Germinal center (tissue), 1 donor: ENCODE measurements around the gene PGK1.
"Not testable (repeated sequence)": the region's sequence is repeated elsewhere in the genome, so short reads cannot be mapped to it uniquely, and the experiment has no call there.

Experiments used
- DNase-seq: peaks from one replicate; pipeline ENCODE4 v3.0.0; 2012; ENCODE audit warnings: mixed read lengths, low spot score

PGK1 gene

DNA sequence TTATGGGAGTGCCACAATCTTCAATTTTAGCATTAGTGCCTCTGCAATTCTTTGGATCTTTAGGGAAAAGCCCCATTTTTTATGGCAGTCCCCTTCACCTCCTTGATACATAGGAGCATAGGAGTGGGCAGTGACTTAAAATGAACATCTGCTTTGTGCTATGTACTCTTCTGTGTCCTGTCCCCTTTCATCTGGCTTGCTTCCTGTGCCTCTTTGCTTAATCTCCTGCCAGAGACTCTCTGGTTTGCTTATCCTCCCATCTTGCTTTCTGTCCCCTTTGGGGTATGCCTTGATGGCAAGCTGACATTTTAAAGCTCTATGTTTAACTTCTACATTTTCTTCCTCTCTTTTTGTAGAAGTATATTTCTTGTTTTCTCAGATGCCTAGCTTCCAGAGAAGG, 12.3 kb downstream of the PGK1 start:
- no peak for DNase-seq

DNA sequence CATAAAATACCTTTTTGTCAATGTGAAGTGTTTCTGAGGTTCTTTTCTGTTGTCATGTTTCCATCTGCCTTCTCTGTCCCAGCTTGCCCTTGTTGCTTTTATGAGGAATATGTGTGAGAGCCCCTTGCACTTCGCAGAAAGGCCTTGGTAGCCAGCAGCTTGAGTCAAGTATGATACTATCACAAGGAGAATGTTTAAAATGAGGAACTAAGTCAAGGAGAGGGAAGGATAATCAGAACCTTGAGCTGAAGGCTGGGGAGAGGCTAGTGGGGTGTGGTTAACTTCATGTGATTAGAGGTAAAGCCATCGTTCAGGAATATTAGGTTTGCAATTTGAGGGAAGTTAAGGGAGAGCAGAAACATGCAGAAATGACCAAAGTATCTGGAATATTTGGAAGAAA, 12.7 kb downstream of the PGK1 start:
- no peak for DNase-seq

DNA sequence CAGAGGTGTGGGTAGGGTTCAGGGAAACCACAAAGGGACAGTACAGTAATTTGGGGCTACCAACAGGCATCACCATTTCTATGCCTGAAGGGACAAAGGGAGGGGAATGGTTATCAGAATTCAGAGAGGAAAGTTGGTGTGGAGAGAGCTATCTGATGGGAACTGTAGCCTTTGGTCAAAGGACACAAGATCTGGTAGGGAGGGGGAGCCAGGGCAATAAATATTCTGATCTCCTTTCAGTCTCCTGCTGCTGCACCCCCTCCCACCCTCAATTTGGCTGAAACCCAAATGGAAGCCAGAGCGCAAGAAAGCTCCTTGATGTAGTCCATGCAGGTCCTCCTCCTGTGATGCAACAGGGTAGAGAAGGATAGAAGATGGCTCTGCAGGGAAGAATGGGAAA, 14.6 kb downstream of the PGK1 start:
- no peak for DNase-seq

DNA sequence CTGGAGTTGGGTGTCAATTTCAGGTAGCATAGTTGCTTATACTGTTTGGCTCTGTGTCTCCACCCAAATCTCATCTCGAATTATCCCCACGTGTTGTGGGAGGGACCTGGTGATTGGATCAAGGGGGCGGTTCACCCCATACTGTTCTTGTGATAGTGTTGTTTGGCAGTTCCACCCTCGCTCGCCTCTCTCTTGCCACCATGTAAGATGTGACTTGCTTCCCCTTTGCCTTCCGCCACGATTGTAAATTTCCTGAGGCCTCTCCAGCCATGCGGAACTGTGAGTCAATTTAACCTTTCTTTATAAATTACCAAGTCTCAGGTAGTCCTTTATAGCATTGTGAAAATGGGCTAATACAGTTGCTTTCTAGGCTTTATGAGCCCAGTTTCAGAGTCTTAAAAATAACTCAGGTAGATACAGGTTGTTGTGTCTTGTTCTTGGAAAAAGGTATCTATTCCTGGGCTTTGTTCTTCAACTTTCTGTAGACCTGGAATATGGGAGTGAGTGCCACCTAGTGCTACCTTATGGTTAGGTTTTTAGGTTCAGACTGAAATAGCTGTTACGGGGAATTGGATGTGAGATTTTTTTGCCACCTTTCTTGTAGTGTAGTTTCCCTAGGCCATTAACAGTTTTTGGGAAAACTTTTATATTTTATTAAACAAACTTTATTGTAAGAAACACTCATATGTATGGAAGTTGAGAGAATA, 15.6 kb downstream of the PGK1 start:
- DNase-seq, result no peak

DNA sequence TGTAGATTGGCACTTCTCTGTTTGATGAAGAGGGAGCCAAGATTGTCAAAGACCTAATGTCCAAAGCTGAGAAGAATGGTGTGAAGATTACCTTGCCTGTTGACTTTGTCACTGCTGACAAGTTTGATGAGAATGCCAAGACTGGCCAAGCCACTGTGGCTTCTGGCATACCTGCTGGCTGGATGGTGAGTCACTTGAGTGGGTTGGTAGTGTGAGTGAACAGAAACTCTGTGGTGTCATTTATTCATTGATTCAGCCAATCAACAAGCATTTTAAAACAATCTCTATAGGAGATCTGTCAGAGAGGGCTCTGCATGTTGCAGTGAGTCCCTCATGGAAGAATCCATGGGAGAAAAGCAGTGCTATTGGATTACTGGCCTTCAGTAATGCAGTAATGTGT, 19.1 kb downstream of the PGK1 start:
- no peak for DNase-seq

DNA sequence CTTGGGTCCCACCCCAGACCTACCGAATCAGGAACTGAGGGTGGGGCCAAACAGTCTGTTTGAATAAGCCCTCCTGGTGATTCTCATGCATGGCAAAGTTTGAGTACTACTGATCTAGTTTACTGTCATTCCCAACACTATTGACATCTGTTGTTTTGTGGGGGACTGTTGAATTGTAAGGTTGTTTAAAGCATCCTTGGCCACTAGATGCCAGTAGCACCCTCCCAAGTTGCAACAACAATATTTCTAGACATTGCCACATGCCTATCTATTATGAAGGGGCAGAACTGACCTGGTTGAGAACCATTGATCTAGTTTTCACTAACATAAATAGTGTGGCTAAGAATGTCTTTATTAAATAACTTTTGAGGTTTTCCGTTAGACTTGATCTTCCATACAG, 20.3 kb downstream of the PGK1 start:
- no peak for DNase-seq

DNA sequence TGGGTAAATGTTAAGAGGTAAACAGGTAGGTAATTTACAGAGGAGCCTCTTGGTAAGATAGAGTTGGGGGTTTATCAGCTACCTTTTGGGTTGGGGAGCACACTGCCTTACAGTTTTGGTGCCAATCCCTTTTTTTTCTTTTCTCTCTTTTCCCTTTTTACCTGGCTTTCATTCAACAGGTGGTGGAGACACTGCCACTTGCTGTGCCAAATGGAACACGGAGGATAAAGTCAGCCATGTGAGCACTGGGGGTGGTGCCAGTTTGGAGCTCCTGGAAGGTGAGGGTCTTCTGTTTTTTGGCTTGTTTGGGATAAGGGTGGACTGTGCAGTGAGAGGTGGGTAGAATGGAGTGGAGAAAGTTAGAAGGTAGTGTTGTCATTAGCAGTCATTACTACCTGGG, 21.1 kb downstream of the PGK1 start:
- DNase-seq, result no peak

DNA sequence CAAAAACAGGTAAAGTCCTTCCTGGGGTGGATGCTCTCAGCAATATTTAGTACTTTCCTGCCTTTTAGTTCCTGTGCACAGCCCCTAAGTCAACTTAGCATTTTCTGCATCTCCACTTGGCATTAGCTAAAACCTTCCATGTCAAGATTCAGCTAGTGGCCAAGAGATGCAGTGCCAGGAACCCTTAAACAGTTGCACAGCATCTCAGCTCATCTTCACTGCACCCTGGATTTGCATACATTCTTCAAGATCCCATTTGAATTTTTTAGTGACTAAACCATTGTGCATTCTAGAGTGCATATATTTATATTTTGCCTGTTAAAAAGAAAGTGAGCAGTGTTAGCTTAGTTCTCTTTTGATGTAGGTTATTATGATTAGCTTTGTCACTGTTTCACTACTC, 21.7 kb downstream of the PGK1 start:
- DNase-seq, result not testable (repeated sequence)

DNA sequence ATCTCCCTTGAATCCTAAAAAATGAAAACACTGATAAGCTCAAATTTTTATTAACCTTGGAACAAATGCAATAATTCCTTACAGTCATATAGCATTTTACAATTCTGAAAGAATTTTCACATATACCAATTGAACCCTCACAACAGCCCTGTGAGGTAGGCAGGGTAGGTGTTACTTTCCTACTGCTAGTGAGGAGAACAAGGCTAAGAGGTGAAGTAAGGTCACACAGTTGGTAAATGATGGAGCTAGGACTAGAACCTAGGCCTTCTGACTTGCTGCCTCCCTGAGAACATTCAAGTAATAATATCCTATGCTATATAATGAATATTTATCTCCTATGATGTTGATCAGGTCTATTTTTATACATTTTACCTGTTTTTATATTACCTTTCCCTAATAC, 25.7 kb downstream of the PGK1 start:
- no peak for DNase-seq

DNA sequence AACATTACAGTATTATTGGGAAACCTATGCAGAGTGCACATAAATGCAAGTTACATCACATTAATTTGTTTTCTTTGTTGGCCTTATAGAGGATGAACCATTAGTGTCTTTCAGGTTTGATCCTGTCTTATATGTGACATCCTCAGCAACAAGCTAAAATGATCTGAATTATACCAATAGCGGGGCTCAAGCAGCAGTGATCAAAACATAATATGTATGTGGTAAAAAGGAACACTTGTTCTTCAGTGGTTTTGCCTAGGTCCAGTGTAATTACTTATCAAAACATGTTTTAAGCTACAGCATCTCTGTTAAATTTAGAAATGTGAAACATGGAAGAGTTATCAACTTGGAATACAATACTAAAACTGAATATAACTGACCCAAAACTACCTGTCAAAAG, 26.3 kb downstream of the PGK1 start:
- no peak for DNase-seq

DNA sequence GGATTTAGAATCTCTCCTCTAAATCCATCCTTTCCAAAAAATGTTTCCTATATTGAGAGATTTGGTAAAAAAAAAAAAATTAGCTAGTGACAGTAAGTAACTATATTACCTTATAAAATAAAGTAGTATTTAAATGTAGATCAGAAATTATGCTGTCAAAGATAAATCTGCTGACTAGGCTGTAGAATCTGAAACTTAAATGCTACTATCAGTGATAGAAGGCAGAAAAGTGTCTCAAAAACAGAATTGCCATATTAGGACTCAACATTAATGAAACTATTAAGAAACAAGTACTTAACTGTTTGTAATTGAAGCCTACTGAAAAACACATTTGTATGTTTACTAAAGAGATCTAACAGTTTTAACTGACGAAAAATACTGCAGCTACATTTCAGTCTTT, 27.1 kb downstream of the PGK1 start:
- no peak for DNase-seq

DNA sequence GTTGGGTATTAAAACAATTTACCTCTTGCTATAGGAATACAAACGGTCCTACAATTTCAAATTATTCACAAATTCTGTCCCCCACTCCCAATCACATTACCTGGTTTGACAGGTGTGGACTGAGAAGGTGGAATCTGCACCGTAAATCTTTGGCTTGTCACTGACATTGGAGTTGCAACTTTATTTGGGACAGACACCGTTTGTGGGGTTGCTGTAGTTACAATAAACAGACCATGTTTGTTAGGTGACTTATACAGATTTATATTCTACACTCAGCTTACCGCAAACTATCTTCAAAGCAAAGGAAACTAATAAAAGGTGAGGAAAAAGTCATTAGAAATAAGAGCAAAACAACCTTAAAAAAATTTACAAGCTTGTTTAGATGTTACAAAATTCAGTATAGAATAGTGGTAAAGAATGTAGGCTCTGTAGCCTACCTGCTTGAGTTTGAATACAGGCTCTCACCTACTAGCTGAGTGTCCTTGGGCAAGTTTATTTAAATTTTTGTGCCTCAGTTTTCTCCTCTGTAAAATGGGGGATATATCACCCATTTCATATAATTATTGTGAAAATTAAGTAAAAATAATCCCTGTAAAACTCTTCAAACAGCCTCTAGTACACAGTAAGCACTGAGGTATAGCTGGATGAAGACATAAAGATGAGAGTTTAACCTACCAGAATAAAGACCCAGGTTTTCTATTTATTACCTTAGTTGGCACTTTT, 29.4 kb downstream of the PGK1 start:
- DNase-seq, result no peak

DNA sequence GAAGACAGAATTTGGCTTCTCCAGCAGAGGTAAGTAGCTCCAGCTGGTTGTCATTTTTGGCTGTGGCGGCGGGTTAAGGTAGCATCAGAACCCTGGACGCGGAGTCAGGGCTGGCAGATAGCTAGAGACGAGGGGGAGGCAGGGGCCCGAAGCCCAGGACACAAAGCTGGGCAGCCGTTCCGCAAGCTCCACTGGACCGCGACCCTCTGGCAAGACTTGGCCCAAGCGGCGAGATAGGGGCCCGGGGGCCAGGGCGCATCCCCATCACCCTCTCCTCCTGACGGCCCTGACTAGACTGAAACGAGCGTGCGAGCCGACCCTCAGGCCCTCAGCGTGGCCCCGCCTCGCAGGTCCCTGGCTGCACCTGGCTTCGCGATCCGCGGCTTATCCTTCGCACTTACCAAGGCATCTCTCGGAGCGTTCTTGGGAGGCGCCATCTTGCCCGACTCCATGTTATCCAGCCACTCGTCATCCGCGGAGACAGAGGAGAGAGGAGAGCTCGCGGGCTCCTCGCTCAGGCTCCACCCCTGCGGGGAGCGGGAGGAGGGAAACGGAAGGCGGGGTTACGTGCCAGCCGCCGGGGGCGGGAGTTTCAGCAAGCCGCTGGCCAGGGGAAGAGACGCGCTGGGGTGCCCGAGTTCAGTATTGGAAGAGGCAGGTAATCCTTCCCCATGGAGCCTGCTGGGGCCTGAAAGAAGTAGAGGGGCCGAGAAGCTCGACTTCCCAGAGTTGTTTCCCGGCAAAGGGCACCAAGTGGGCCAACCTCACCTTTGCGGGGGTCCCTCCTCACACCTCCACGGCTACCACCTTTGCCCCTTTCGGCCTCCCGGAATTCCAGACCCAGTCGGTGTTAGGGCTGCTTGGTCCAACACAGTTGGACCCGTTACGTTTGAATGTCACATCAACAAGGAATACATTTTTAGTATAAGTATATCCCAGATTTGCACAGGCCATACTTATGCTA, 35.4 kb downstream of the PGK1 start, which contains the start of gene TAF9B:
Gene TAF9B (minus strand): TSS at position 491 of the 964 bp plus-strand sequence. CDS start 39 bp downstream, at position 452.
- DNase-seq, result peak; percentile 81

DNA sequence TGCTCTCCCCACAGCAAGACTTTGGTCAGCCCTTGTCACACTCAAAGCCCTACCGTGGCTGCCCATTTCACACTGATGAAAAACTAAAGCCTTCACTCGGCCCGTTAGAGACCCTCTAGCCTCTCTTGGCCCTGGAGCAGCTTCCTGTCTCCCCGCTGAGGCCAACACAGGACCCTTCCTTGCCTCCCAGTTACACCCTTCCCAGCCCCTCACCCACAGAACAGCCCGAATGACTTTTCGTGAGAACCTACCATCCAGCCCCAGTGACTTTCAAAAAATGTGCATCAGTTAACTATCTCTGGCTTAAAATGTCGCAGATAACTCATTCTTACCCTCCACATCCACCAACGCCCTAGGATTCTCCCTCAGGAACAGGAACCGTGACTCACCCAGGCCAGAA, 36.2 kb downstream of the PGK1 start:
- no peak for DNase-seq

DNA sequence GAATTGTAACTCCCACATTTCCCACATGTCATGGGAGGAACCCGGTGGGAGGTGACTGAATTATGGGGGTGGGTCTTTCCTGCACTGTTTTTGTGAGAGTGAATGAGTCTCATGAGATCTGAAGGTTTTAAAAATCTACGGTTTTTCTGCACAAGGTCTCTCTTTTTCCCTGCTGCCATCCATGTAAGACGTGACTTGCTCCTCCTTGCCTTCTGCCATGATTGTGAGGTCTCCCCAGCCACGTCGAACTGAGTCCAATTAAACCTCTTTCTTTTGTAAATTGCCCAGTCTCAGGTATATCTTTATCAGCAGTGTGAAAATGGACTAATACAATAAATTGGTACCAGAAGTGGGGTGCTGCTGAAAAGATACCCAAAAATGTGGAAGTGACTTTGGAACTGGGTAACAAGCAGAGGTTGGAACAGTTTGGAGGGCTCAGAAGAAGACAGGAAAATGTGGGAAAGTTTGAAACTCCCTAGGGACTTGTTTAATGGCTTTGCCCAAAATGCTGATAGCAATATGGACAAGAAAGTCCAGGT, 43.0 kb downstream of the PGK1 start:
- DNase-seq, result not testable (repeated sequence)

DNA sequence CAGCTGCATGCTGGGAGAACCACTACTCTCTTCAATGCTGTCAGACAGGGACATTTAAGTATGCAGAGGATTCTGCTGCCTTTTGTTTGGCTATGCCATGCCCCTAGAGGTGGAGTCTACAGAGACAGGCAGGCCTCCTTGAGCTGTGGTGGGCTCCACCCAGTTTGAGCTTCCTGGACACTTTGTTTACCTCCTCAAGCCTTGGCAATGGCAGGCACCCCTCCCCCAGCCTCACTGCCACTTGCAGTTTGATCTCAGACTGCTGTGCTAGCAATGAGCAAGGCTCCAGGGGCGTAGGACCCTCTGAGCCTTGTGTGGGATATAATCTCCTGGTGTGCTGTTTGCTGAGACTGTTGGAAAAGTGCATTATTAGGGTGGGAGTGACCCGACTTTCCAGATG, 53.3 kb downstream of the PGK1 start:
- not testable (repeated sequence) for DNase-seq

DNA sequence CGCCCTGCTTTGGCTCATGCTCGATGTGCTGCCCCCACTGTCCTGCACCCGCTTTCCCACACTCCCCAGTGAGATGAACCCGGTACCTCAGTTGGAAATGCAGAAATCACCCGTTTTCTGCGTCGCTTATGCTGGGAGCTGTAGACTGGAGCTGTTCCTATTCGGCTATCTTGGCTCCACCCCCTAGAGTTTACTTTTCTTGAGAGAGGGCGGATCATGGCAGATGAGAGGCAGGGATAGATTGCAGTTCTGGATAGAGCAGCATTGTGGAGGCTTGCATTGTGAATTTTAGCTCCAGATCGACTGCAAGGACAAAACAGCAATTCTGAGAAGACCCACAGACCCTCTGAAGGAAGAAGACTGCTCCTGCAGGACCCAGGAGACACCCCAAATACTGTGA, 53.8 kb downstream of the PGK1 start:
- not testable (repeated sequence) for DNase-seq

DNA sequence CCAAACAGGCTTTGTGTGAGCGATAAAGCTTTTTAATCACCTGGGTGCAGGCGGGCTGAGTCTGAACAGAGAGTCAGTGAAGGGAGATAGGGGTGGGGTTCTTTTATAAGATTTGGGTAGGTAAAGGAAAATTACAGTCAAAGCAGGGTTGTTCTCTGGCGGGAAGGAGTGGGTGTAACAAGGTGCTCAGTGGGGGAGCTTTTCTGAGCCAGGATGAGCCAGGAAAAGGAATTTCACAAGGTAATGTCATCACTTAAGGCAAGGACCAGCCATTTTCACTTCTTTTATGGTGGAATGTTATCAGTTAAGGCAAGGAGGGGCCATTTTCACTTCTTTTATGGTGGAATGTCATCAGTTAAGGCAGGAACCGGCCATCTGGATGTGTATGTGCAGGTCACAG, 56.7 kb downstream of the PGK1 start:
- DNase-seq, result not testable (repeated sequence)

DNA sequence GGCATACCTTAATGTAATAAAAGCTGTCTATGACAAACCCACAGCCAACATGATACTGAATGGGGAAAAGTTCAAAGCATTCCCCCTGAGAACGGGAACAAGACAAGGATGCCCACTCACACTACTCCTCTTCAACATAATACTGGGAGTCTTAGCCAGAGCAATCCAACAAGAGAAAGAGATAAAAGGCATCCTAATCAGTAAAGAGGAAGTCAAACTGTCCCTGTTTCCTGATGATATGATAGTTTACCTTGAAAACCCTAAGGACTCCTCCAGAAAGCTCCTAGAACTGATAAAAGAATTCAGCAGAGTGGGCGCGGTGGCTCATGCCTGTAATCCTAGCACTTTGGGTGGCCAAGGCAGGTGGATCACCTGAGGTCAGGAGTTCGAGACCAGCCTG, 59.1 kb downstream of the PGK1 start:
- not testable (repeated sequence) for DNase-seq

DNA sequence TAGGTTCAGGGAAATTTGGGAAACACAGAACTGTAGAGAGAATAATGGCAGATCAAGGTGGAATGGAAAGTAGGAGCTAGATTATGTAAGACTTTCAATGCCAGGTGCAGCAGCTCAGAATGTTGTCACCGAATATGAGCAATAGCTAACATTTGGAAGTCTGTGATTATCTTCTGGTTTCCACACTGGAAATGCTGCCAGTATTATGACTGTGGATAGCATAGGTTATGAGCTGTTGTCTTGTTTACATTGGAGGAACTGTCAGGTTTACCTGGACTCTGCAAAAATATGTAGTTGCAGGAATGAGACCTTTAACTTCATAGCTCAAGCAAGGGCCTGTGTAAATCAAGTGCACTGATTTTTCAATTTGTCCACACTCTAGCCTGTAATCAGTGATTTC, 61.4 kb downstream of the PGK1 start:
- no peak for DNase-seq

DNA sequence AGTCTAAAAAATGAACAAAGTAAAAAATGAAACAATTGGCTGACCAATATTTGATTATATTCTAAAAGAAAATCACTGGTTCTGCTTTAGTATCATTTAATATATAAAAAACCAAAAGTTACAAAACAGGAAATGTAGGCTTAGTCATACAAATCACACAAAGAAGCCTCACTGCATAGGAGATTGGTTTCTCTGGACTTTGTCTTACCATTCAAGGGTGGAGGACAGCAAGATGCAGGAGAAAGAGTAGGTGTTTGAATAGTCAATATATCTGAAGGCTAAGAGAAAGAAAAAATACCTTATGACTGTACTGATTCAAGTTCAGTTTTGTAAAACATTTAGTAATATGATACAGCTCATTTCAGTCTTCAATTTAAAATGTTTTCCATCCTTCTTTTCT, 64.0 kb downstream of the PGK1 start:
- no peak for DNase-seq
